ENCODE data around the gene TMEM232.

The TMEM232 gene

GRCh38 chr5:110477911-110478310, 248.6 kb downstream of the TMEM232 start:
- H3K4me1 ChIP-seq (ENCODE audit: control insufficient read depth, insufficient read depth, low read depth, low read length): no peaks in the 10 kb centered on the region
- no CpG with 5 or more reads among the region's 3 CpGs for WGBS
- peak; percentile 23 for DNase-seq

GRCh38 chr5:110476164-110476563, 250.3 kb downstream of the TMEM232 start:
- no peak overlapping the region for H3K14ac ChIP-seq (ENCODE audit: low read length in 2 of 2)
- no peak overlapping the region for H3K27ac ChIP-seq (ENCODE audit: low read length, poor library complexity, severe bottlenecking)
- no peak overlapping the region for H3K23ac ChIP-seq (ENCODE audit: low read length in 2 of 2)
- H2AFZ ChIP-seq (ENCODE audit: low read depth, low read length): no peak overlapping the region
- H3K4me3 ChIP-seq (ENCODE audit: insufficient read depth in 1 of 2, low read depth in 1 of 2, low read length in 2 of 2): no peak overlapping the region
- H2BK5ac ChIP-seq (ENCODE audit: low read depth, low read length, poor library complexity, severe bottlenecking): no peak overlapping the region
- no peaks in the 10 kb centered on the region for H3K27me3 ChIP-seq (ENCODE audit: control insufficient read depth in 1 of 2, insufficient read depth in 1 of 2, low read length in 2 of 2)
- DNase-seq: no peak
- no peak overlapping the region for H3K9ac ChIP-seq (ENCODE audit: low read length)
- no peak overlapping the region for H3K18ac ChIP-seq (ENCODE audit: low read depth in 1 of 2, low read length in 2 of 2)
- H4K91ac ChIP-seq (ENCODE audit: low read length): no peak overlapping the region
- H3K4ac ChIP-seq (ENCODE audit: low read depth in 1 of 2, low read length in 2 of 2): no peak overlapping the region
- no peak overlapping the region for H4K8ac ChIP-seq (ENCODE audit: low read length)
- H2BK12ac ChIP-seq (ENCODE audit: low read length in 2 of 2): no peak overlapping the region
- H3K79me1 ChIP-seq (replicated peaks; ENCODE audit: low read length, poor library complexity, severe bottlenecking): no peaks in the 10 kb centered on the region
- no peaks in the 10 kb centered on the region for H3K36me3 ChIP-seq (ENCODE audit: control insufficient read depth in 1 of 2, insufficient read depth in 2 of 2, low read depth in 1 of 2, low read length in 2 of 2)
- H3K4me2 ChIP-seq (ENCODE audit: low read length, poor library complexity, severe bottlenecking): no peak overlapping the region
- H2BK15ac ChIP-seq (ENCODE audit: low read depth, poor library complexity, severe bottlenecking): no peak overlapping the region
- H2BK120ac ChIP-seq (ENCODE audit: low read depth, low read length): no peak overlapping the region
- no peaks in the 10 kb centered on the region for H3K4me1 ChIP-seq (ENCODE audit: control insufficient read depth, insufficient read depth, low read depth, low read length)
- H3K9me3 ChIP-seq (ENCODE audit: control insufficient read depth, low read length): peaks cover 13% of the 10 kb centered on the region
- H2AK5ac ChIP-seq (ENCODE audit: low read length, severe bottlenecking): no peak overlapping the region

More at GRCh38 chr5:110477911-110478310, 248.6 kb downstream of the TMEM232 start:
- H2AFZ ChIP-seq (ENCODE audit: low read depth, low read length): no peak overlapping the region
- no peak overlapping the region for H4K8ac ChIP-seq (ENCODE audit: low read length)
- H3K27me3 ChIP-seq (ENCODE audit: control insufficient read depth in 1 of 2, insufficient read depth in 1 of 2, low read length in 2 of 2): peaks cover 0 to 3% of the 10 kb centered on the region in 2 experiments
- H3K4ac ChIP-seq (ENCODE audit: low read depth in 1 of 2, low read length in 2 of 2): no peak overlapping the region
- H3K4me3 ChIP-seq (ENCODE audit: insufficient read depth in 1 of 2, low read depth in 1 of 2, low read length in 2 of 2): no peak overlapping the region
- no peak overlapping the region for H2BK15ac ChIP-seq (ENCODE audit: low read depth, poor library complexity, severe bottlenecking)
- H3K36me3 ChIP-seq (ENCODE audit: control insufficient read depth in 1 of 2, insufficient read depth in 2 of 2, low read depth in 1 of 2, low read length in 2 of 2): no peaks in the 10 kb centered on the region
- H3K18ac ChIP-seq (ENCODE audit: low read depth in 1 of 2, low read length in 2 of 2): no peak overlapping the region
- H3K27ac ChIP-seq (ENCODE audit: low read length, poor library complexity, severe bottlenecking): no peak overlapping the region
- H3K9me3 ChIP-seq (ENCODE audit: control insufficient read depth, low read length): peaks cover 14% of the 10 kb centered on the region
- H3K4me2 ChIP-seq (ENCODE audit: low read length, poor library complexity, severe bottlenecking): no peak overlapping the region
- H3K14ac ChIP-seq (ENCODE audit: low read length in 2 of 2): no peak overlapping the region
- H3K79me1 ChIP-seq (replicated peaks; ENCODE audit: low read length, poor library complexity, severe bottlenecking): no peaks in the 10 kb centered on the region
- no peak overlapping the region for H3K9ac ChIP-seq (ENCODE audit: low read length)
- no peak overlapping the region for H2BK120ac ChIP-seq (ENCODE audit: low read depth, low read length)
- no peak overlapping the region for H3K23ac ChIP-seq (ENCODE audit: low read length in 2 of 2)
- H2AK5ac ChIP-seq (ENCODE audit: low read length, severe bottlenecking): no peak overlapping the region
- no peak overlapping the region for H2BK5ac ChIP-seq (ENCODE audit: low read depth, low read length, poor library complexity, severe bottlenecking)
- no peak overlapping the region for H2BK12ac ChIP-seq (ENCODE audit: low read length in 2 of 2)
- H4K91ac ChIP-seq (ENCODE audit: low read length): no peak overlapping the region

- Histone ChIP-seq H4K8ac (ENCODE audit: low read length) (no peak overlapping the region), H2BK12ac (ENCODE audit: low read length in 2 of 2) (no peak overlapping the region), H2BK5ac (ENCODE audit: low read depth, low read length, poor library complexity, severe bottlenecking) (no peak overlapping the region), H3K18ac (ENCODE audit: low read depth in 1 of 2, low read length in 2 of 2) (no peak overlapping the region), H3K14ac (ENCODE audit: low read length in 2 of 2) (no peak overlapping the region), H3K23ac (ENCODE audit: low read length in 2 of 2) (no peak overlapping the region), H3K4me2 (ENCODE audit: low read length, poor library complexity, severe bottlenecking) (no peak overlapping the region), H3K27ac (ENCODE audit: low read length, poor library complexity, severe bottlenecking) (no peak overlapping the region), H3K27me3 (ENCODE audit: control insufficient read depth in 1 of 2, insufficient read depth in 1 of 2, low read length in 2 of 2) (no peaks in the 10 kb centered on the region), H3K79me1 (replicated peaks; ENCODE audit: low read length, poor library complexity, severe bottlenecking) (no peaks in the 10 kb centered on the region), H2BK120ac (ENCODE audit: low read depth, low read length) (no peak overlapping the region), H4K91ac (ENCODE audit: low read length) (no peak overlapping the region), H2BK15ac (ENCODE audit: low read depth, poor library complexity, severe bottlenecking) (no peak overlapping the region), H2AK5ac (ENCODE audit: low read length, severe bottlenecking) (no peak overlapping the region), H3K36me3 (ENCODE audit: control insufficient read depth in 1 of 2, insufficient read depth in 2 of 2, low read depth in 1 of 2, low read length in 2 of 2) (no peaks in the 10 kb centered on the region), H3K4me1 (ENCODE audit: control insufficient read depth, insufficient read depth, low read depth, low read length) (no peaks in the 10 kb centered on the region), H2AFZ (ENCODE audit: low read depth, low read length) (no peak overlapping the region), H3K9ac (ENCODE audit: low read length) (no peak overlapping the region), H3K4ac (ENCODE audit: low read depth in 1 of 2, low read length in 2 of 2) (no peak overlapping the region), H3K4me3 (ENCODE audit: insufficient read depth in 1 of 2, low read depth in 1 of 2, low read length in 2 of 2) (no peak overlapping the region), H3K9me3 (ENCODE audit: control insufficient read depth, low read length) (peaks cover 17% of the 10 kb centered on the region)
- no CpG with 5 or more reads among the region's 1 CpG for WGBS
- DNase-seq: no peak
These were observed 250.9 kb downstream of the TMEM232 start for GRCh38 chr5:110475529-110475928.

- H3K27me3 ChIP-seq (ENCODE audit: control insufficient read depth in 1 of 2, insufficient read depth in 1 of 2, low read length in 2 of 2): peaks cover 0 to 3% of the 10 kb centered on the region in 2 experiments
- H3K4me2 ChIP-seq (ENCODE audit: low read length, poor library complexity, severe bottlenecking): no peak overlapping the region
- no peak for DNase-seq
- no peak overlapping the region for H2BK12ac ChIP-seq (ENCODE audit: low read length in 2 of 2)
- no peak overlapping the region for H3K14ac ChIP-seq (ENCODE audit: low read length in 2 of 2)
- no peak overlapping the region for H2BK15ac ChIP-seq (ENCODE audit: low read depth, poor library complexity, severe bottlenecking)
- peaks cover 28% of the 10 kb centered on the region for H3K9me3 ChIP-seq (ENCODE audit: control insufficient read depth, low read length)
- no peak overlapping the region for H2AFZ ChIP-seq (ENCODE audit: low read depth, low read length)
- no peak overlapping the region for H3K27ac ChIP-seq (ENCODE audit: low read length, poor library complexity, severe bottlenecking)
- H3K23ac ChIP-seq (ENCODE audit: low read length in 2 of 2): no peak overlapping the region
- H3K79me1 ChIP-seq (replicated peaks; ENCODE audit: low read length, poor library complexity, severe bottlenecking): no peaks in the 10 kb centered on the region
- 92% methylated on average over 4 of the region's 4 CpGs for WGBS
- no peak overlapping the region for H4K91ac ChIP-seq (ENCODE audit: low read length)
- H3K4me3 ChIP-seq (ENCODE audit: insufficient read depth in 1 of 2, low read depth in 1 of 2, low read length in 2 of 2): no peak overlapping the region
- no peak overlapping the region for H2BK120ac ChIP-seq (ENCODE audit: low read depth, low read length)
- H3K9ac ChIP-seq (ENCODE audit: low read length): no peak overlapping the region
- H2BK5ac ChIP-seq (ENCODE audit: low read depth, low read length, poor library complexity, severe bottlenecking): no peak overlapping the region
- no peak overlapping the region for H3K18ac ChIP-seq (ENCODE audit: low read depth in 1 of 2, low read length in 2 of 2)
- H4K8ac ChIP-seq (ENCODE audit: low read length): peak overlapping the region; percentile 57
- no peaks in the 10 kb centered on the region for H3K36me3 ChIP-seq (ENCODE audit: control insufficient read depth in 1 of 2, insufficient read depth in 2 of 2, low read depth in 1 of 2, low read length in 2 of 2)
- H3K4me1 ChIP-seq (ENCODE audit: control insufficient read depth, insufficient read depth, low read depth, low read length): no peaks in the 10 kb centered on the region
- H3K4ac ChIP-seq (ENCODE audit: low read depth in 1 of 2, low read length in 2 of 2): no peak overlapping the region
- no peak overlapping the region for H2AK5ac ChIP-seq (ENCODE audit: low read length, severe bottlenecking)
These were observed 257.0 kb downstream of the TMEM232 start for GRCh38 chr5:110469486-110469885.
